Natural killer cell treated with Interleukin-12 subunit alpha and Interleukin-12 subunit beta and Interleukin-15 and Interleukin-18, amount 100 ng/mL, for 72 hours (primary cell): ENCODE data around the gene SERTAD3. TPM values are rescaled to one million over a fixed set of nuclear protein-coding genes. Genes with fewer than 3 reads are reported as not detected.
A peak's percentile ranks its signal among the peaks of the same experiment; 100 is the strongest.
"Not testable (repeated sequence)": the region's sequence is repeated elsewhere in the genome, so short reads cannot be mapped to it uniquely, and the experiment has no call there.

Experiments
- ATAC-seq, 2 donors: fragments of 150-1000 bp; cut with Tn5 transposase in 1 of 2; sonication (Bioruptor Pico), chemical (Tn5 transposase) in 1 of 2; 2 replicates each; pipeline ENCODE4 v1.10.0; 2021
- DNase-seq: peaks from one replicate; pipeline ENCODE4 v3.0.0; 2022; ENCODE audit warnings: low spot score
- H3K27ac Mint-ChIP-seq, 2 donors: 1 replicate in 1 of 2; 2 replicates in 1 of 2; pipeline ENCODE4 v1.8.0; 2022; ENCODE audit warnings: mixed read lengths in 2 of 2, mild to moderate bottlenecking in 1 of 2, moderate library complexity in 1 of 2
- H3K27me3 Mint-ChIP-seq, 2 donors: 1 replicate in 1 of 2; 2 replicates in 1 of 2; pipeline ENCODE4 v1.8.0; 2022; ENCODE audit warnings: mixed read lengths in 2 of 2
- H3K36me3 Mint-ChIP-seq: one replicate; pipeline ENCODE4 v1.8.0; 2022; ENCODE audit warnings: mixed read lengths
- H3K4me1 Mint-ChIP-seq, 2 donors: 1 replicate in 1 of 2; 2 replicates in 1 of 2; pipeline ENCODE4 v1.8.0; 2022; ENCODE audit warnings: low read depth in 2 of 2, mixed read lengths in 2 of 2, mild to moderate bottlenecking in 1 of 2
- H3K4me3 Mint-ChIP-seq: one replicate; pipeline ENCODE4 v1.8.0; 2022; ENCODE audit warnings: mixed read lengths
- H3K9me3 Mint-ChIP-seq: 2 replicates; pipeline ENCODE4 v1.8.0; 2022; ENCODE audit warnings: mixed read lengths
- total RNA-seq, 2 donors: library from RNA; stranded (reverse); gene quantifications; one replicate each; pipeline ENCODE4 v1.2.3, GENCODE V29; 2022

Gene SERTAD3
- total RNA-seq, 2 donors from 2014 or later: 12.8 to 13.2 TPM

DNA sequence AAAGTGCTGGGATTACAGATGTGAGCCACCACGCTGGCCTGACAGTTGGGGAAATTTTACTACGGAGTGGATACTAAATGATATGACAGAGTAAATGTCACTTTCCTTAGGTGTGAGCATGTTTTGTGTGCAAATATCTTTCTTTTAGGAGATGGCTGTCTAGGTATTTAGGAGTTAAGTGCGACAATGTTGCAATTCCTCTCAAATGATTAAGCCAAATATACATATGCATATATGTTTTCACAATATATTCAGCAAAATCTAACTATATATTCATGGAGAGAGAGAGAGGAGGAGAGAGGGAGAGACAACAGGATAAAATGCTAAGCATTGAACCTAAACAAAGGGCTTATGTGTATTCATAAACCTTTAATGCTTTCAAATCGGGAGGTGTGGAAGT is 5.4 kb upstream of the SERTAD3 start:
- Mint-ChIP-seq H3K27ac (no peak overlapping the region), H3K27me3 (no peaks in the 10 kb centered on the region), H3K36me3 (no peaks in the 10 kb centered on the region), H3K4me1 (peaks cover 4 to 6% of the 10 kb centered on the region in 2 donors), H3K4me3 (no peak overlapping the region), H3K9me3 (no peaks in the 10 kb centered on the region)
- DNase-seq (no peak), ATAC-seq (no peak)

DNA sequence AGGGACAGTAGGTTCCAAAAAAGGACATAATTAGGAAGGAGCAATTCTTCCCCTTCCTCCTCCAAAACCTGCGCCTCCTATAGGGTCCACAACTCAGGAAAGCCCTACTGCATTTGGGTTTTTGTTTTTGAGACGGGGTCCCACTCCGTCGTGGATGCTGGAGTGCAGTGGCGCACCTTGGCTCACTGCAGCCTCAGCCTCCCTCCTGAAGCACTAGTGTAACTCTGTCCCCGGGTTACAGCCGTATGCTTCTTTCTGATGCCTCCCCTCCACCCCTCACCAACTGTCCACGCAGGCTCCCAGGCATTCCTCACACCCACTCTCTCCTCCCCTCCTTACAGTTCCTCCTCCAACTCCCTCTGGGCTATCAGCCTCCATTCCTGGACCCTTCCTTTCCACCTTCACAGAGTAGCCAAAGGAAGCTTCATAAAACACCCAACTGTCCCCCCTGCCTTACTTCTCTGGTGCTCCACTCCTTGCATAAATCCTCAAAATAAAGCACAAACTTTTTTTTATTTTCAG is 2.2 kb upstream of the SERTAD3 start:
- peak overlapping the region in 1 of 2 donors; percentile 37 for H3K27ac Mint-ChIP-seq
- ATAC-seq: no peak
- peaks cover 12 to 22% of the 10 kb centered on the region in 2 donors for H3K4me1 Mint-ChIP-seq
- no peaks in the 10 kb centered on the region for H3K27me3 Mint-ChIP-seq
- no peak for DNase-seq
- no peaks in the 10 kb centered on the region for H3K9me3 Mint-ChIP-seq
- H3K36me3 Mint-ChIP-seq: peaks cover 5% of the 10 kb centered on the region
- peak overlapping the region; percentile 5 for H3K4me3 Mint-ChIP-seq

DNA sequence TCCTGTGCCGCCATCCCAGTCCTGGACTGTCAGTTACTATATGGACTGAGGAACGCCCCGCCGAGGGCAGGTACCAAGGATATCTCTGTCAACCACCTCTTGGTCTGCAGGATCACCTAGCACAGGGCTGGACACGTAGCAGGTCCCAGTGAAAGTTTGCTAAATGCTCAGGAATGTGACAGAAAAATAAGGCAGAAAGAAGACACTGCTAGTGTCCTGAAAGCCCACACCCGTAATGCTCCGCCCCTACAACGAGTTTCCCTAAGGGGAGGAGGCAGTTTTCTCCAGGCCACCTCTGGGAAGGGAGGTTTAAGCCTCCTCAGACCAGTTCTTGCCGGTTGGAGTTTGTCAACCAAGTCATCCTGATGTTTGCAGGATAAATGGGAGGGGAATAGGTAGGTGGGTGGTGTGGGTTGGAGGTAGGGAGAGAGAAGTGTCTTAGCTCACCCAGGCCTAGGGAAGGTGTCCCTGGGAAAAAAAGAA is 1.7 kb upstream of the SERTAD3 start:
- no peak for ATAC-seq
- Mint-ChIP-seq H3K4me1 (peaks cover 12 to 22% of the 10 kb centered on the region in 2 donors), H3K36me3 (peaks cover 5% of the 10 kb centered on the region), H3K4me3 (peak overlapping the region; percentile 99), H3K27me3 (no peaks in the 10 kb centered on the region), H3K27ac (no peak overlapping the region), H3K9me3 (no peaks in the 10 kb centered on the region)
- no peak for DNase-seq

DNA sequence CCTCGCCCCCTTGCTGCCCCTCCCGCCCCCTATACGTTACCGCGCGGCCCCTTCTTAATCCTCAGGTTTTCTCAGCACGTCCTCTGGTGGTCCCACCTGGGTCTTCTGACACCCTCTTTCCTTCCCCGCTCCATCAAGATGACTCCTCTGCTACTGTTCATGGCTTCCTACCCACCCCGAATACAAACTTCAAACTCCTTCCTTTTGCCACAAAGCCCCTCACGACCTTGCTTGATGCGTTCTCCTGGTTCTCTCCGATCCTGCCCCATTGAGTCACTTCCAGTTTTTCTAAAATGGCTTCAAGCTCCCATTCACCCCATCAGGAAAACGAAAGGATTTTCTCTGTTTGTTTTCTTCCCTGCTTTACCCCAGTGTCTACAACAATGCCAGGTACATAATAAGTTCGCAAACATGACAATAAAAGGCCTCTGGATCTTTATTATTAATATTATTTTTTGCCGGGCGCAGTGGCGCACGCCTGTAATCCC is 734 bp upstream of the SERTAD3 start:
- H3K4me3 Mint-ChIP-seq: peak overlapping the region; percentile 99
- peak overlapping the region; percentile 85 to 90 for H3K27ac Mint-ChIP-seq
- H3K27me3 Mint-ChIP-seq: no peaks in the 10 kb centered on the region
- peaks cover 12 to 22% of the 10 kb centered on the region in 2 donors for H3K4me1 Mint-ChIP-seq
- ATAC-seq (no peak), DNase-seq (no peak)
- H3K9me3 Mint-ChIP-seq: no peaks in the 10 kb centered on the region
- peaks cover 5% of the 10 kb centered on the region for H3K36me3 Mint-ChIP-seq

DNA sequence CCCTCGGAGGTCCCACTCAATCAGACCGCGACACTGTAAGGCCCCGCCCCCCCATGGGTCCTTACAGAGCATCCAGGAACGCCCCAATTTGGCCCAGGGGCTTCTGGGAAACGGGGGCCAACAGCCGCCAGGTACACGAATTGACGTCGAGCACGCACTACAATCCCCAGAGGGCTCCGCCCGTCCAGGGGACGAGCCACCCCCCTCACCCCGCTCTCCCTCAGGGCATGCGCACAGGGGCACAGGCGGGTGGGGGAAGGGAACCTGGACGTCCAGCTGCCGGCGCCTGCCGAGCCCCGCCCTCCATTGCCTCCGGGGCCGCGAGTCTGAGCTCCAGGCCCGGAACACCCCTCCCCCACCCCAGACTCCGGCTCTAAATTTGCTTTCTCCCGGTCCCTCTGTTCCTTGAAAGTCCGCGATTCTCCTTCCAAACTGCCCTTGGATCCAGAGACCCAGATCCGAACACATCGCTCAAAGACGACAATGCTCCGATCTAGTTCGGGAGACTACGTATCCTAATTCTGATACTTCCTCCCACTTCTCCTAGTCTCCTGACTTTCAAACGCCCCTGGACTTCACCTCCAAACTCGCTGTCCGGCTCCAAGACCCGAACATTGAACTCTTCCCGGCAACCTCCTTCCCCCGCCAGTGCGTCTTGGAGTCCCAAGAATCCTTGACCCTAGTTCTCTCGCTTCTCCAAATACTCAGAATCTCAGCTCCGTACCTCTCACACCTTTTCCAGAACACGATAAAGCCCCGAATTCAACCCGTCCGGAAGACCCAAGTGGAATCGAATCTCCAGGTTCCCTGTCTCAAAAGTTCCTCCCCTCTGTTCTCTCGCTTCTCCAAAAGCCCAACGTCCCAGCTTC is 770 bp downstream of the SERTAD3 start:
- H3K4me3 Mint-ChIP-seq: peak overlapping the region; percentile 99
- peak; percentile 89 to 90 for ATAC-seq

DNA sequence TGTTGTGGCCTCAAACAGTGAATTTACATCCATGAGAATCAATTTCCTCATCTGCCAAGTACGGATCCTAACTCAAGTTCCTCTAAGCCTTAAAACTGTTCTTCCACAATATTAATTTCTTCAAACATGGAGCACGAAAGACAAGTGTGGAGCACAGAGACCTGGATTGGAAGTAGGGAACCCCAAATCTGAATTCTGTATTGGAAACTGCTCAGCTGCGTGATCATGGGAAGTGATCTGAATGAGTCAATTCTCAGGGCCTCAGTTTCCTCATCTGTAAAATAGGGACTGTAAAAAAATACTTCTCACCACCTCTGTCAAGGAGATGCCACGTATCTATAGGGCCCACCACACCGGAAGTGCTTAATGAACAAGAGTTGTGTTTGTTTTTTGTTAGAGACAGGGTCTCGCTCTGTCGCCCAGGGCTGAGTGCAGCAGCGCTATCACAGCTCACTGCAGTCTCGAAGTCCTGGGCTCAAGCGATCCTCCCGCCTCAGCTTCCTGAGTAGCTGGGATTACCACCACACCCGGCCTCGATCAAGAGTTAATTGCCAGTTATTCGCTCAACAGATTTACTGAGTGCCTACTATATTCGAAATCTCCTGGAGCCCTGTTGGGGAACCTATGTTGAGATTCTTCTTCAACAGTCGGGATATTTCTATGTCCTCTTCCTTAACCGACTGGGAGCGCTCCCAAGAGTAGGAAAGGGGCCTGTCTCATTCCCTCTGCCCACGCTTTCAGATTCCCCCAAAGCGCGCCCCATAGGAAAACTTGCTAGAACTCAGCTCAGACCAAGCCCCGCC is 1.6 kb downstream of the SERTAD3 start:
- no peak for ATAC-seq

More for the DNA sequence above, 770 bp downstream of the SERTAD3 start:
- peak; percentile 99 for DNase-seq
- Mint-ChIP-seq H3K27me3 (no peaks in the 10 kb centered on the region), H3K4me1 (peaks cover 12 to 22% of the 10 kb centered on the region in 2 donors), H3K36me3 (peaks cover 5% of the 10 kb centered on the region), H3K9me3 (no peaks in the 10 kb centered on the region), H3K27ac (peak overlapping the region; percentile 85 to 90)

DNA sequence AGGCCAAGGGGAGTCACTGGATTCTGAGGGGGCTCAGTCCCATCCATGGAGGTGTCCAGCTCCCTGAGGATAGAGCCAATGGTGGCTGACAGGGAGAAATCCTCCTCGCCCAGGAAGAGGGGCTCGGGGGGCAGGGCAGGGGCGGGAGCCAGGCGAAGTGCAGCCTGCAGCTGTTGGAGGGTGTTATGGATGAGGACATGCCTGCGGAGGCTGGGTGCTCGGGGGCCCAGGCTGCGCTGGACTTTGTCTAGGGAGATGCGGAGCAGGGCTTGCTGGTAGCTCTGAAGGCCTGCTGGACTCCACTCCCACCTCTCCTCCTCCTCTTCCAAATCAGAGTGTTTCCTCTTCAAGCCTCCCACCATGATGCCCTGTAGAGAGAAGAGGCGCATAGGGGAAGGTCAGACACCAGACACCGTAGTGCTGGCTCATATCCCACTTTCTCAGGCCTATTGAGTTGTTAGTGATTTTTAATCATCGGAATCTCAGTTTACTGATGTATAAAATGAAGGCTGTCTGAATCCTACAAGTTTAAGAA is 2.3 kb downstream of the SERTAD3 start:
- ATAC-seq (no peak), DNase-seq (no peak)
- H3K27ac Mint-ChIP-seq: peak overlapping the region; percentile 85 to 90
- H3K36me3 Mint-ChIP-seq: peaks cover 5% of the 10 kb centered on the region
- peak overlapping the region; percentile 99 for H3K4me3 Mint-ChIP-seq
- H3K9me3 Mint-ChIP-seq: no peaks in the 10 kb centered on the region
- no peaks in the 10 kb centered on the region for H3K27me3 Mint-ChIP-seq
- H3K4me1 Mint-ChIP-seq: peaks cover 12 to 22% of the 10 kb centered on the region in 2 donors

More for the DNA sequence above, 1.6 kb downstream of the SERTAD3 start:
- H3K36me3 Mint-ChIP-seq: peaks cover 5% of the 10 kb centered on the region
- peaks cover 12 to 22% of the 10 kb centered on the region in 2 donors for H3K4me1 Mint-ChIP-seq
- H3K27ac Mint-ChIP-seq: peak overlapping the region; percentile 85 to 90
- peak overlapping the region; percentile 99 for H3K4me3 Mint-ChIP-seq
- no peak for DNase-seq
- H3K9me3 Mint-ChIP-seq: no peaks in the 10 kb centered on the region
- H3K27me3 Mint-ChIP-seq: no peaks in the 10 kb centered on the region

DNA sequence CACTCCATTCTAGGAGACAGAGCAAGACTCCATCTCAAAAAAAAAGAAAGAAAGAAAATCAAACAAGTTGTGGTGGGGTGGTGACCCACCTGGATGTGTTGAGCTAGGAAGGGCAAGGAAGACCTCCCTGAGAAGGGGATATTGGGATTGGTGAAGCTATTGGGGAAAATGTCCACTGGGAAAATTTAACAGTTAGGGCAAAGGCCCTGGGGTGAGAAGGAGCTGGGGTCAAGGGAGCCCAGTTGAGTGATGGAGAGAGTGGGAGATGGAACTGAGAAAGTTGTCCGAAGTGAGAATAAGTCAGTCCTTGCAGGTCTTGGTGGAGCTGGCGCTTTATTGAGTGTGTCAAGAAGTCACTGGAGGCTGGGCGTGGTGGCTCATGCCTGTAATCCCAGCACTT is 5.9 kb downstream of the SERTAD3 start:
- Mint-ChIP-seq H3K27me3 (no peaks in the 10 kb centered on the region), H3K4me1 (peaks cover 13 to 16% of the 10 kb centered on the region in 2 donors), H3K4me3 (no peak overlapping the region), H3K36me3 (no peaks in the 10 kb centered on the region), H3K9me3 (no peaks in the 10 kb centered on the region), H3K27ac (no peak overlapping the region)
- no peak for ATAC-seq
- DNase-seq: no peak

DNA sequence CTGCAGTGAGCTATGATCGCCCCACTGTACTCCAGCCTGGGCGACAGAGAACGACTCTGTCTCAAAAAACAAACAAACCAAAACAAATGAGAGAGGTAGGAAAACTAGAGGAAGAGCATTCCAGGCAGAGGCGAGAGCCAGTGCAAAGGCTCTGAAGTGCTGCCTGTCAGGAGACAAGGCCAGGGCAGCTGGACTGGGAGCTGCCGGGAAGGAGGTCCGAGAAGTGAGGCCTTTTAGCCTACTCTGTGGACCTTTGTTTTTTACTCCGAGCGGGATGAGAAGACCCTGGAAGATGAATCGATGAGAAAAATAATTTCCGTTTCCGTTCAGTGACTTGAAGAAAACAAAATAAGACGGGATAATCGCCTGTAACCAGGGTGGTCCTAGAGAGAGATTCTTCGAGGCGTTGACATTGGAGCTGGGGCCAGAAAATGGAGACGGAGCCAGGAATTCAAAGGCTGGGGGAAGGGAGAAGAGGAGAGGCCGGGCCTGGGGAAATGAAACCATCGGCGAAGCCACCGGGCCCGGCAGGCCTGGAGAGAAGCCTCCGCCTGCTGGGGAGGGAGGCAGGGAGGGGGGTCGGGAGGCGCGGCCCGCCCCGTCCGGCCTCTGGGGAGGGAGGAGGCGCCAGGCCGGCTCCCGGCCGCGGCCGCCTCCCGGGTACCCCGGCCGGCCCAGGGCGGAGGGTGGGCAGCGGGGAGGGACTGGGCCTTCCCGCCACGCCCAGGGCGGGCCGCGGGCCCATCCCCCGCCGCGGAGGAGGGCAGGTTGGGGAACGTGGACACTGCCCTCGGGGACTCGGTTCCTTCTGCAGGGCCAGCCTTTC is 10.5 kb downstream of the SERTAD3 start:
- H3K36me3 Mint-ChIP-seq: no peaks in the 10 kb centered on the region
- ATAC-seq: peak; percentile 98
- peaks cover 7 to 8% of the 10 kb centered on the region in 2 donors for H3K4me1 Mint-ChIP-seq
- peak overlapping the region; percentile 91 for H3K4me3 Mint-ChIP-seq
- H3K27ac Mint-ChIP-seq: peak overlapping the region; percentile 94 to 98
- DNase-seq: peak; percentile 80
- no peaks in the 10 kb centered on the region for H3K27me3 Mint-ChIP-seq
- no peaks in the 10 kb centered on the region for H3K9me3 Mint-ChIP-seq

DNA sequence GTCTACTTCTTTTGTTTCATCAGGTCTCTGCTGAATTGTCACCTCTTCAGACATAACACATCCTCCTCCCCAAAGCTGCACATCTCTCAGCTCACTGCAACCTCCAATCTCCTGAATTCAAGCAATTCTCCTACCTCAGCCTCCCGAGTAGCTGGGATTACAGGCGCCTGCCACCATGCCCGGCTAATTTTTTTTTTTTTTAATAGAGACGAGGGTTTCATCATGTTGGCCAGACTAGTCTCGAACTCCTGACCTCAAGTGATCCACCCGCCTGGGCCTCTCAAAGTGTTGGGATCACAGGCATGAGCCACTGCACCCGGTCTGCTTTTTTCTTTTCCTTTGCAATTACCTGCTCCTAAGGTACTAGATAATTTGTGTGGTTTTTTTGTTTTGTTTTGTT is 11.4 kb downstream of the SERTAD3 start:
- Mint-ChIP-seq H3K4me3 (peak overlapping the region; percentile 91), H3K27ac (peak overlapping the region; percentile 94 to 98)
- not testable (repeated sequence) for H3K4me1 Mint-ChIP-seq, DNase-seq, ATAC-seq, H3K9me3 Mint-ChIP-seq, H3K36me3 Mint-ChIP-seq, H3K27me3 Mint-ChIP-seq

DNA sequence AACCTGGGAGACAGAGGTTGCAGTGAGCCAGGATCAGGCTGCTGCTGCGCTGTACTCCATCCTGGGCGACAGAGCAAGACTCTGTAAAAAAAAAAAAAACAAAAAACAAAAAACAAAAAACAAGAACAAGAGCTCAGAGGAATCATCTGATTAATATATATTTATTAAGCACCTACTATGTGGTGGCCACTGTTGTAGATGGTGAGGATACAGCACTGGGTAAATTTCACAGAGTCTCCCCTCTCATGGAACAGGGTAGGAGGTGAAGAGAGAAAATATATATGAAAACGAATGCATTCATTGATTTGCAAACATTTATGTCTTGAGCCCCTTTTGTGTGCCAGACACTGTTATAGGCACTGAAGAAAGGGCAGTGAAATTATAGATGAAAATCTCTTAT is 12.4 kb downstream of the SERTAD3 start:
- Mint-ChIP-seq H3K9me3 (no peaks in the 10 kb centered on the region), H3K27me3 (no peaks in the 10 kb centered on the region), H3K4me3 (no peak overlapping the region), H3K4me1 (peaks cover 7 to 8% of the 10 kb centered on the region in 2 donors), H3K27ac (peak overlapping the region in 1 of 2 donors; percentile 48), H3K36me3 (no peaks in the 10 kb centered on the region)
- no peak for ATAC-seq
- no peak for DNase-seq

DNA sequence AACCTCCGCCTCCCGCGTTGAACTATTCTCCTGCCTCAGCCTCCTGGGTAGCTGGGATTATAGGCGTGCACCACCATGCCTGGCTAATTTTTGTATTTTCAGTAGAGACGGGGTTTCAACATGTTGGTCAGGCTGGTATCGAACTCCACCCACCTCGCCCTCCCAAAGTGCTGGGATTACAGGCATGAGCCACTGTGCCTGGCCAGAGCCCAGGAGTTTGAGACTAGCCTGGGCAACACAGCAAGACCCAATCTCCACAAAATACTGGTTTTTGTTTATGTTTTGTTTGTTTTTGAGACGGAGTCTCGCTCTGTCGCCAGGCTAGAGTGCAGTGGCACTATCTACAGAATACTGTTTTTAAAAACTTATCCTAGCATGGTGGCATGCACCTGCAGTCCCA is 13.9 kb downstream of the SERTAD3 start:
- not testable (repeated sequence) for H3K4me3 Mint-ChIP-seq, H3K36me3 Mint-ChIP-seq, H3K27ac Mint-ChIP-seq, DNase-seq, H3K27me3 Mint-ChIP-seq, H3K9me3 Mint-ChIP-seq, ATAC-seq
- H3K4me1 Mint-ChIP-seq: peaks cover 7 to 15% of the 10 kb centered on the region in 2 donors

DNA sequence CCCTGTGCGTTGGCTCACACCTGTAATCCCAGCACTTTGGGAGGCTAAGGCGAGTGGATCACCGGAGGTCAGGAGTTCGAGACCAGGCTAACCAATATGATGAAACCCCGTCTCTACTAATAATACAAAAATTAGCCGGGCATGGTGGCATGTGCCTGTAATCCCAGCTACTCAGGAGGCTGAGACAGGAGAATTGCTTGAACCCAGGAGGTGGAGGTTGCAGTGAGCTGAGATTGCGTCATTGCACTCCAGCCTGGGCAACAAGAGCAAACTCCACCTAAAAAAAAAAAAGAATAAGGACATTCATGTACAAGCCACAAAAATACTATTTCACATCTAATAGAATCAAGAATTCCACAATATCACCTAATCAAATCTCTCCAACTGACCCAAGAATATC is 15.9 kb downstream of the SERTAD3 start:
- H3K36me3 Mint-ChIP-seq, H3K4me3 Mint-ChIP-seq, H3K9me3 Mint-ChIP-seq, H3K27ac Mint-ChIP-seq, DNase-seq, H3K27me3 Mint-ChIP-seq, ATAC-seq: not testable (repeated sequence)
- peaks cover 12 to 20% of the 10 kb centered on the region in 2 donors for H3K4me1 Mint-ChIP-seq
